K562 (cell line): ENCODE measurements around the gene ZNF865. TPM values are rescaled to one million over a fixed set of nuclear protein-coding genes. Genes with fewer than 3 reads are reported as not detected.

Experiments used
- ARID2 ChIP-seq: fragments of 450-650 bp; IDR thresholded peaks from 2 replicates; pipeline ENCODE4 v1.6.1; 2017; ENCODE audit warnings: antibody characterized with exemption, mild to moderate bottlenecking
- ARID4B ChIP-seq: sonication (generic); formaldehyde crosslinking; IDR thresholded peaks from 2 replicates; pipeline ENCODE4 v1.8.0; 2022; ENCODE audit warnings: mild to moderate bottlenecking, missing genetic modification reagents
- CC2D1A ChIP-seq: fragments of 450-650 bp; IDR thresholded peaks from 2 replicates; pipeline ENCODE4 v1.6.1; 2017; ENCODE audit warnings: mild to moderate bottlenecking
- CREB3 ChIP-seq: fragments of 450-650 bp; conservative IDR thresholded peaks from 2 replicates; pipeline ENCODE4 v1.6.1; 2016; ENCODE audit warnings: missing genetic modification characterization, low read depth, mild to moderate bottlenecking, missing compliant biosample characterization, moderate library complexity
- ERF ChIP-seq: fragments of 450-650 bp; formaldehyde crosslinking; IDR thresholded peaks from 2 replicates; pipeline ENCODE4 v1.4.0; 2020; ENCODE audit warnings: mild to moderate bottlenecking, mixed read lengths
- ETS2 ChIP-seq: IDR thresholded peaks from 2 replicates; pipeline ENCODE4 v1.6.1; 2016; ENCODE audit warnings: borderline replicate concordance, missing genetic modification characterization, mild to moderate bottlenecking, moderate library complexity, missing compliant biosample characterization; ENCODE audit not compliant: poor library complexity, severe bottlenecking
- KAT2B ChIP-seq: IDR thresholded peaks from one replicate; pipeline ENCODE4 v1.6.1; 2012; ENCODE audit warnings: low read depth, mild to moderate bottlenecking, control low read depth, inconsistent platforms, low read length, moderate library complexity
- KDM4B ChIP-seq, 2 experiments: fragments of 450-650 bp in 1 of 2; sonication (generic) in 1 of 2; IDR thresholded peaks; 2 replicates each; pipeline ENCODE4 v1.6.1; 2016 to 2017; ENCODE audit warnings: borderline replicate concordance in 2 of 2, antibody characterized with exemption in 1 of 2, low read depth in 1 of 2, mild to moderate bottlenecking in 1 of 2
- KDM5B ChIP-seq: fragments of 200-600 bp; sonication (generic); IDR thresholded peaks from 2 replicates; pipeline ENCODE4 v1.6.1; 2012; ENCODE audit warnings: low read depth, mild to moderate bottlenecking, moderate library complexity, low read length, control low read depth, inconsistent platforms; ENCODE audit not compliant: insufficient replicate concordance
- KHSRP ChIP-seq: fragments of 450-650 bp; IDR thresholded peaks from 2 replicates; pipeline ENCODE4 v1.6.1; 2017
- OTX1 ChIP-seq: fragments of 450-650 bp; formaldehyde crosslinking; IDR thresholded peaks from 2 replicates; pipeline ENCODE4 v1.4.0; 2022; ENCODE audit warnings: mild to moderate bottlenecking
- PRPF4 ChIP-seq: fragments of 200-400 bp; formaldehyde crosslinking; IDR thresholded peaks from one replicate; pipeline ENCODE4 v1.6.1; 2017; ENCODE audit warnings: low read length, low read depth, mild to moderate bottlenecking; ENCODE audit not compliant: insufficient read depth, poor library complexity, severe bottlenecking
- RBM17 ChIP-seq: fragments of 200-400 bp; formaldehyde crosslinking; IDR thresholded peaks from 2 replicates; pipeline ENCODE4 v1.6.1; 2017; ENCODE audit warnings: low read depth, mild to moderate bottlenecking, low read length, borderline replicate concordance
- RBM39 ChIP-seq: fragments of 200-400 bp; formaldehyde crosslinking; optimal IDR thresholded peaks from 2 replicates; pipeline ENCODE3; 2018; ENCODE audit warnings: low read depth, low read length
- THRAP3 ChIP-seq: fragments of 450-650 bp; IDR thresholded peaks from 2 replicates; pipeline ENCODE4 v1.6.1; 2016; ENCODE audit warnings: mild to moderate bottlenecking, inconsistent platforms, borderline replicate concordance
- THRB ChIP-seq: fragments of 450-650 bp; formaldehyde crosslinking; conservative IDR thresholded peaks from 2 replicates; pipeline ENCODE4 v1.4.0; 2022; ENCODE audit warnings: mild to moderate bottlenecking, missing genetic modification characterization
- ZBED1 ChIP-seq: IDR thresholded peaks from 2 replicates; pipeline ENCODE4 v1.6.1; 2014
- ZC3H4 ChIP-seq: sonication (generic); formaldehyde crosslinking; IDR thresholded peaks from 2 replicates; pipeline ENCODE4 v1.9.0; 2021; ENCODE audit warnings: missing genetic modification reagents, borderline replicate concordance
- ZEB2 ChIP-seq: fragments of 450-650 bp; IDR thresholded peaks from 2 replicates; pipeline ENCODE4 v1.6.1; 2016
- ZNF316 ChIP-seq: fragments of 450-650 bp; IDR thresholded peaks from 2 replicates; pipeline ENCODE4 v1.6.1; 2016
- ZNF644 ChIP-seq: fragments of 200-800 bp; sonication (Bioruptor generic); IDR thresholded peaks from 2 replicates; pipeline ENCODE4 v1.6.1; 2016; ENCODE audit warnings: low read depth, missing genetic modification characterization, missing compliant biosample characterization
- polyA plus RNA-seq, 8 experiments: library from polyadenylated mRNA; depleted of rRNA in 4 of 8; stranded (reverse) in 5 of 8; unstranded in 3 of 8; fragments of >200 nt; fragmentation: Nextera tagmentation in 2 of 8; fragmentation: Illumina TruSeq in 1 of 8; extraction: Ambion mirVana in 2 of 8; extraction: Trizol in 1 of 8; gene quantifications; 2 replicates each; pipeline versions ENCODE4 v1.2.1 to v1.2.3, GENCODE V29; 2011 to 2014; ENCODE audit warnings: inconsistent platforms in 1 of 8, missing spikeins in 1 of 8
- total RNA-seq, 7 experiments: library from RNA; depleted of rRNA in 6 of 7; stranded (reverse); fragments of >200 nt in 6 of 7; fragmentation: Illumina TruSeq in 2 of 7; extraction: Trizol in 2 of 7; gene quantifications; 2 replicates each; pipeline versions ENCODE4 v1.2.1 to v1.2.3, GENCODE V29; 2011 to 2021; ENCODE audit warnings: low replicate concordance in 1 of 7

The ZNF865 gene
- total and polyA plus RNA-seq, 9 of the 15 experiments (the other 6 are each of a cell fraction or from before 2014, with no cell fraction given), result 0.40 to 18.8 (median 1.6) TPM; not detected in 2

GRCh38 chr19:55647732-55648584 lies 42.5 kb downstream of the ZNF865 start, which contains the start of gene CCDC106 (continued):
- TF ChIP-seq THRB (no peak), ARID2 (no peak), ARID4B (CRISPR knock-in tag) (peak; percentile 47; the same call in 1 of the 2 replicates), OTX1 (0 out of 2 replicates have a peak, but pooled peaks have one; percentile 40), THRAP3 (no peak), ERF (CRISPR knock-in tag) (no peak), ZC3H4 (CRISPR knock-in tag) (no peak), RBM17 (no peak), KAT2B (no peak), ZEB2 (no peak), KDM4B (IDR thresholded peaks at IDR 0.05; ENCODE audit: borderline replicate concordance in 2 of 2, low read depth in 1 of 2) (no peak), CC2D1A (no peak), KDM5B (no peak), ETS2 (tag) (no peak), ZNF644 (no peak), CREB3 (no peak), ZNF316 (no peak), RBM39 (no peak), KHSRP (no peak), ZBED1 (no peak), PRPF4 (no peak)
